ENCODE results near the gene LRRC15.

Gene LRRC15

DNA sequence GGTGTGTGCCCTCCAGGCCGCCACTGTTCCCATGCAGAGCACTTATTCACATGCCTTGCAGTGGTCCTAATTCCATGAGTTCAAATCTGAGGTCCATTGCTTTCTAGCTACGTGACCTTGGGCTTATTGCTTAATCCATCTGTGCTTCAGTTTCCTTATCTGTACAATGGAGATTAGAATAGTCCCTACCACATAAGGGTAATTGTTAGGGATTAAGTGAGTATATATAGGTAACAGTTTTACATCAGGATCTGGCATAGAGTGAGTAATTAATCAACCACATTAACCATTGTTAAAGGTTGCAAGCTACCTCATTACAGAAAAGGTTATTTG, 26.0 kb downstream of the LRRC15 start:
- Histone ChIP-seq H3K9me3 (ENCODE audit: severe bottlenecking) (no peaks in the 10 kb centered on the region), H3K27ac (no peak overlapping the region), H3K27me3 (ENCODE audit: insufficient read depth, low read depth, severe bottlenecking) (no peaks in the 10 kb centered on the region), H3K4me3 (ENCODE audit: low read depth, low read length) (no peak overlapping the region), H3K36me3 (no peaks in the 10 kb centered on the region)
- no peak for DNase-seq
- TF ChIP-seq, protein P1, sequence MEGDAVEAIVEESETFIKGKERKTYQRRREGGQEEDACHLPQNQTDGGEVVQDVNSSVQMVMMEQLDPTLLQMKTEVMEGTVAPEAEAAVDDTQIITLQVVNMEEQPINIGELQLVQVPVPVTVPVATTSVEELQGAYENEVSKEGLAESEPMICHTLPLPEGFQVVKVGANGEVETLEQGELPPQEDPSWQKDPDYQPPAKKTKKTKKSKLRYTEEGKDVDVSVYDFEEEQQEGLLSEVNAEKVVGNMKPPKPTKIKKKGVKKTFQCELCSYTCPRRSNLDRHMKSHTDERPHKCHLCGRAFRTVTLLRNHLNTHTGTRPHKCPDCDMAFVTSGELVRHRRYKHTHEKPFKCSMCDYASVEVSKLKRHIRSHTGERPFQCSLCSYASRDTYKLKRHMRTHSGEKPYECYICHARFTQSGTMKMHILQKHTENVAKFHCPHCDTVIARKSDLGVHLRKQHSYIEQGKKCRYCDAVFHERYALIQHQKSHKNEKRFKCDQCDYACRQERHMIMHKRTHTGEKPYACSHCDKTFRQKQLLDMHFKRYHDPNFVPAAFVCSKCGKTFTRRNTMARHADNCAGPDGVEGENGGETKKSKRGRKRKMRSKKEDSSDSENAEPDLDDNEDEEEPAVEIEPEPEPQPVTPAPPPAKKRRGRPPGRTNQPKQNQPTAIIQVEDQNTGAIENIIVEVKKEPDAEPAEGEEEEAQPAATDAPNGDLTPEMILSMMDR (IDR thresholded peaks at IDR 0.05; ENCODE audit: low read depth, low read length): no peak

DNA sequence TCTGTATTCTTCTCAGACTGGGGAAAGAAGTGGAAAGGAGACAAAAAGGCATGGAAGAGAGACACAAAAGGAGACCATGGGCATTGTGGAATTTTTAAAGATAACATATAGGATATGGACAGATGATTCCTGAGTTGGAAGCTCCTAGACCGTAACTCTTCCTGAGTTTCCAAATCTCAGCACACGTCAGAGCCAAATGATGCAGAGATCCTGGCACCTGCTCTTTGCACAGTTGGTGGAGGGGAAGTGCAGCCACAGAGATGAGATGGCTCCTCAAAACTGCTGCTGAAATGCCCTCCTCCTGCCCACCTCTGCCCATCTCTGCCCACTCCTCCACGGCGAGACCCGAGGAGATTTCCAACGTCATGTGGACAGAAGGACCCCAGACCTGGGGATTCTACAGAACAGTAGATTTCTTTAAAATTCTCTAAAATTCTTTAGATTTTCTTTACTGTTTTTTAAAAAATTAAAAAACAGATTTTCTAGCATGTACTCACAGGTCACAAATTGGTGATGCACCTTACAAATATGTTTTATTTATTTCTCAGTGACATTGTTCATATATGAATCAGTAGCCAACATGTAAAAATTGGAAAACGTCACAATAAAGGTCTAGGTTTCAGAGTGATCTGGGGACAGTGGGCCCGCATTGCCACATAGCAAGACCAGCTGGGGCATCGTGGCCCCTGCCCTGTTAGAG, 26.5 kb downstream of the LRRC15 start:
- TF ChIP-seq, protein P1 (IDR thresholded peaks at IDR 0.05; ENCODE audit: low read depth, low read length): no peak
- Histone ChIP-seq H3K27ac (no peak overlapping the region), H3K9me3 (ENCODE audit: severe bottlenecking) (no peaks in the 10 kb centered on the region), H3K4me3 (ENCODE audit: low read depth, low read length) (no peak overlapping the region), H3K36me3 (no peaks in the 10 kb centered on the region), H3K27me3 (ENCODE audit: insufficient read depth, low read depth, severe bottlenecking) (no peaks in the 10 kb centered on the region)
- DNase-seq: no peak

DNA sequence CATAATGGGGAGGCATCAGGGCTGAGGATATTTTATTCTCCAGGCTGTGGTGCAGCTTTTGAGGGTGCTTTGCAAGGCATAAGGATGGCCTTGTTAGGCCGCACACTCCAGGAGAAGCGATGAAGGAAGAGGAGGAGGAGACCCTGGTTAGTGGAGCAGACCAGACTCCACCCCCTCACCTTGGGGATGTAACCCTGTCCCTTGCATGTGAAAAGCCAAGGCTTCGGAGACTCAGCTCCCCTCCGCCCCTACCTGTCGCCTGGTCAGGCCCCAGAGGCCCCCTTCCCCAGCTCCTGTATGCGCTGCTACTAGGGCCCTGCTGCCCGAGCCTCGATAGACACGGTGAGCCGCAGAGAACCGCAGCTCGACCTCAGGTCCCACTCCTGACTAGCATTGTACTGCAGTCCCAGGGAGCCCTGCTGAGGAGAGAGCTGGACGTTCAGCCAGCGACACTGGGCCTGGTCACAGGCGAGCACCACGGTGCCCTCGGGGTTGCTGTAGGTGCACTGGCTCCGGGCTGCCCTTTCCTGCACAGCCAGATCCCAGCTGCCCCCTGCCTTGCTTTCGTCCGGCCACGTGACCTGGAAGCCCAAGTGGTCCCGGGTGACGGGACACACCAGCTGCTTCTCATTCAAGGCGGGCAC, 28.7 kb downstream of the LRRC15 start:
- no peak overlapping the region for H3K27ac ChIP-seq
- H3K4me3 ChIP-seq (ENCODE audit: low read depth, low read length): no peak overlapping the region
- no peaks in the 10 kb centered on the region for H3K9me3 ChIP-seq (ENCODE audit: severe bottlenecking)
- no peak for DNase-seq
- H3K36me3 ChIP-seq: no peaks in the 10 kb centered on the region
- no peaks in the 10 kb centered on the region for H3K27me3 ChIP-seq (ENCODE audit: insufficient read depth, low read depth, severe bottlenecking)
- TF ChIP-seq, protein P1 (IDR thresholded peaks at IDR 0.05; ENCODE audit: low read depth, low read length): no peak

DNA sequence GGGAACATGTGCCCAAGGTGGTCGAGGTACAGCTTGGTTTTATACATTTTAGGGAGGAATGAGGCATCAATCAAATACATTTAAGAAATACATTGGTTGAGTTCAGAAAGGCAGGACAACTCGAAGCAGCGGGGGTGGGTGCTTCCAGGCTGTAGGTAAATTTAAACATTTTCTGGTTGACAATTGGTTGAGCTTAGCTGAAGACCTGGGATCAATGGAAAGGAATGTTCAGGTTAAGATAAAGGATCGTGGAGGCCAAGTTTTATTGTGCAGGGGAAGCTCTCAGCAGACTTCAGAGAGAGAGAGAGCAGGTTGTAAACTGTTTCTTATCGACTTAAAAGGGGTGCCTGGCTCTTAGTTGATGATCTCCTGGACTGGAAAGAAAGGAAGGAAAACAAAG, 29.7 kb downstream of the LRRC15 start:
- Histone ChIP-seq H3K4me3 (ENCODE audit: low read depth, low read length) (no peak overlapping the region), H3K27ac (no peak overlapping the region)
- TF ChIP-seq, protein P1 (IDR thresholded peaks at IDR 0.05; ENCODE audit: low read depth, low read length): no peak

DNA sequence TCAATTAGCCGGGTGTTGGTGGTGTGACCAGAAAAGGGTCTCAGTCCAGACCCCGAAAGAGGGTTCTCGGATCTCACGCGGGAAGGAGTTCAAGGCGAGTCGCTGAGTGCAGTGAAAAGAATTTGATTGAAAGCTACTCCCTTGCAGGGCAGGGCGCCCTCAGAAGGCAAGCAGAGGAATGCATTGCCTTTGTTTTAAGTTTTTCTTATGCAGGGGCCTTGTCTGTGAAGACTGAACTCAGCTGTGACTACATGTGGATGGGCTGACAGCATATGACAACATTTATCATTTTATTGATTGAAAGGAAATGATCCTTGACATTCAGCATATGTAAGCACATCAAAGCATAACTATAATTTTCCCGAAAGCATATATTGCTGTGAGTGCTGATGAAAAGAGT, 30.2 kb downstream of the LRRC15 start:
- DNase-seq: no peak
- H3K27ac ChIP-seq: no peak overlapping the region
- no peaks in the 10 kb centered on the region for H3K9me3 ChIP-seq (ENCODE audit: severe bottlenecking)
- no peaks in the 10 kb centered on the region for H3K27me3 ChIP-seq (ENCODE audit: insufficient read depth, low read depth, severe bottlenecking)
- no peak overlapping the region for H3K4me3 ChIP-seq (ENCODE audit: low read depth, low read length)
- TF ChIP-seq, protein P1 (IDR thresholded peaks at IDR 0.05; ENCODE audit: low read depth, low read length): peak; percentile 33; the same call in 1 of the 2 replicates
- H3K36me3 ChIP-seq: no peaks in the 10 kb centered on the region

More for the DNA sequence above, 29.7 kb downstream of the LRRC15 start:
- Histone ChIP-seq H3K36me3 (no peaks in the 10 kb centered on the region), H3K9me3 (ENCODE audit: severe bottlenecking) (no peaks in the 10 kb centered on the region), H3K27me3 (ENCODE audit: insufficient read depth, low read depth, severe bottlenecking) (no peaks in the 10 kb centered on the region)
- no peak for DNase-seq

All from WERI-Rb-1 (cell line).